ENCODE measurements around the gene MUC5B. TPM values are rescaled to one million over a fixed set of nuclear protein-coding genes. Genes with fewer than 3 reads are reported as not detected.

Gene MUC5B
- total RNA-seq, 2 donors from 2014 or later = not detected

- 83 to 86% methylated on average over 14 to 22 of the region's 22 CpGs for WGBS, 2 experiments (ENCODE audit: insufficient coverage in 1 of 2, insufficient read length in 1 of 2)
- Histone ChIP-seq H3K27me3 (ENCODE audit: control insufficient read depth, insufficient read depth, low read length, poor library complexity, severe bottlenecking) (no peaks in the 10 kb centered on the region), H3K9ac (ENCODE audit: extremely low read depth, low read length, poor library complexity, severe bottlenecking) (no peak overlapping the region), H3K4me1 (ENCODE audit: control insufficient read depth, insufficient read depth, low read length) (no peaks in the 10 kb centered on the region), H3K27ac (ENCODE audit: low read depth, low read length) (no peak overlapping the region), H3K9me3 (ENCODE audit: control insufficient read depth, low read length) (peaks cover 9% of the 10 kb centered on the region), H3K36me3 (ENCODE audit: control insufficient read depth, insufficient read depth, low read length) (no peaks in the 10 kb centered on the region), H3K4me3 (ENCODE audit: low read length) (no peak overlapping the region)
- TF ChIP-seq CTCF (conservative IDR thresholded peaks at IDR 0.05) = no peak
- Mint-ChIP-seq H3K4me1 (no peaks in the 10 kb centered on the region), H3K9me3 (peaks cover 15% of the 10 kb centered on the region), H3K27ac (no peak overlapping the region), H3K36me3 (ENCODE audit: low read depth) (no peaks in the 10 kb centered on the region), H3K27me3 (ENCODE audit: insufficient read depth) (peaks cover 2% of the 10 kb centered on the region), H3K4me3 (no peak overlapping the region)
- no peak for DNase-seq
Observed at GRCh38 chr11:1175461-1176223, 47.2 kb upstream of the MUC5B start.

- no peak overlapping the region for H3K9ac ChIP-seq (ENCODE audit: extremely low read depth, low read length, poor library complexity, severe bottlenecking)
- H3K36me3 ChIP-seq (ENCODE audit: control insufficient read depth, insufficient read depth, low read length) = no peaks in the 10 kb centered on the region
- DNase-seq = no peak
- H3K9me3 ChIP-seq (ENCODE audit: control insufficient read depth, low read length) = peaks cover 5% of the 10 kb centered on the region
- Mint-ChIP-seq H3K36me3 (ENCODE audit: low read depth) (no peaks in the 10 kb centered on the region), H3K9me3 (peaks cover 11% of the 10 kb centered on the region), H3K4me3 (no peak overlapping the region), H3K27ac (no peak overlapping the region), H3K4me1 (no peaks in the 10 kb centered on the region), H3K27me3 (ENCODE audit: insufficient read depth) (peaks cover 2% of the 10 kb centered on the region)
- H3K4me1 ChIP-seq (ENCODE audit: control insufficient read depth, insufficient read depth, low read length) = no peaks in the 10 kb centered on the region
- no peaks in the 10 kb centered on the region for H3K27me3 ChIP-seq (ENCODE audit: control insufficient read depth, insufficient read depth, low read length, poor library complexity, severe bottlenecking)
- H3K27ac ChIP-seq (ENCODE audit: low read depth, low read length) = no peak overlapping the region
- WGBS, 2 experiments (ENCODE audit: insufficient coverage in 1 of 2, insufficient read length in 1 of 2) = 92 to 93% methylated on average over 17 to 32 of the region's 32 CpGs
- H3K4me3 ChIP-seq (ENCODE audit: low read length) = no peak overlapping the region
- no peak for TF ChIP-seq CTCF (conservative IDR thresholded peaks at IDR 0.05)
Observed at GRCh38 chr11:1176224-1177019, 46.4 kb upstream of the MUC5B start.

- Histone ChIP-seq H3K4me1 (ENCODE audit: control insufficient read depth, insufficient read depth, low read length) (no peaks in the 10 kb centered on the region), H3K36me3 (ENCODE audit: control insufficient read depth, insufficient read depth, low read length) (no peaks in the 10 kb centered on the region), H3K27me3 (ENCODE audit: control insufficient read depth, insufficient read depth, low read length, poor library complexity, severe bottlenecking) (no peaks in the 10 kb centered on the region), H3K9me3 (ENCODE audit: control insufficient read depth, low read length) (peaks cover 5% of the 10 kb centered on the region), H3K9ac (ENCODE audit: extremely low read depth, low read length, poor library complexity, severe bottlenecking) (no peak overlapping the region), H3K27ac (ENCODE audit: low read depth, low read length) (no peak overlapping the region), H3K4me3 (ENCODE audit: low read length) (no peak overlapping the region)
- no peak for DNase-seq
- peaks cover 5% of the 10 kb centered on the region for H3K9me3 Mint-ChIP-seq
- H3K4me1 Mint-ChIP-seq = no peaks in the 10 kb centered on the region
- 89 to 92% methylated on average over 32 to 34 of the region's 34 CpGs for WGBS, 2 experiments (ENCODE audit: insufficient coverage in 1 of 2, insufficient read length in 1 of 2)
- no peak overlapping the region for H3K27ac Mint-ChIP-seq
- TF ChIP-seq CTCF (conservative IDR thresholded peaks at IDR 0.05) = no peak
- no peaks in the 10 kb centered on the region for H3K27me3 Mint-ChIP-seq (ENCODE audit: insufficient read depth)
- no peaks in the 10 kb centered on the region for H3K36me3 Mint-ChIP-seq (ENCODE audit: low read depth)
- H3K4me3 Mint-ChIP-seq = no peak overlapping the region
Observed at GRCh38 chr11:1177020-1177770, 45.7 kb upstream of the MUC5B start.
